GM12878 (cell line): ENCODE data around the gene PHF10. TPM values are rescaled to one million over a fixed set of nuclear protein-coding genes. Genes with fewer than 3 reads are reported as not detected.

Experiments used
- CBX3 ChIP-seq: fragments of 200-600 bp; sonication (generic); IDR thresholded peaks from 2 replicates; pipeline ENCODE4 v1.6.1; 2016; ENCODE audit warnings: low read depth, borderline replicate concordance
- CEBPZ ChIP-seq: fragments of 150-350 bp; IDR thresholded peaks from 2 replicates; pipeline ENCODE4 v1.6.1; 2016; ENCODE audit warnings: low read depth, low read length
- CHD1 ChIP-seq: IDR thresholded peaks from 2 replicates; pipeline ENCODE4 v1.6.1; 2012; ENCODE audit warnings: low read depth, low read length, improper control_type of control experiment
- CREB1 ChIP-seq: IDR thresholded peaks from 2 replicates; pipeline ENCODE4 v1.6.1; 2012; ENCODE audit warnings: low read depth, mild to moderate bottlenecking, inconsistent platforms
- FOXK2 ChIP-seq: fragments of 450-650 bp; IDR thresholded peaks from 2 replicates; pipeline ENCODE4 v1.6.1; 2017; ENCODE audit warnings: mild to moderate bottlenecking, moderate library complexity
- IRF4 ChIP-seq: IDR thresholded peaks from 2 replicates; pipeline ENCODE4 v1.6.1; 2011; ENCODE audit warnings: low read depth, low read length
- JUND ChIP-seq: IDR thresholded peaks from 2 replicates; pipeline ENCODE4 v1.6.1; 2012; ENCODE audit warnings: low read depth, mild to moderate bottlenecking, low read length, improper control_type of control experiment, moderate library complexity
- NRF1 ChIP-seq: conservative IDR thresholded peaks from 2 replicates; pipeline ENCODE4 v1.6.1; 2011; ENCODE audit warnings: mild to moderate bottlenecking, low read depth, low read length, improper control_type of control experiment
- RAD21 ChIP-seq: IDR thresholded peaks from 2 replicates; pipeline ENCODE4 v1.6.1; 2011; ENCODE audit warnings: mild to moderate bottlenecking, low read depth, low read length, moderate library complexity; ENCODE audit not compliant: insufficient read depth
- RCOR1 ChIP-seq: conservative IDR thresholded peaks from 2 replicates; pipeline ENCODE4 v1.6.1; 2012; ENCODE audit warnings: low read depth, low read length, improper control_type of control experiment
- SP1 ChIP-seq: IDR thresholded peaks from one replicate; pipeline ENCODE4 v1.6.1; 2011; ENCODE audit warnings: low read depth, low read length
- SUPT20H ChIP-seq: IDR thresholded peaks from 2 replicates; pipeline ENCODE4 v1.6.1; 2011; ENCODE audit warnings: low read depth, mild to moderate bottlenecking, low read length, moderate library complexity, borderline replicate concordance; ENCODE audit not compliant: control insufficient read depth
- ZBED1 ChIP-seq: IDR thresholded peaks from 2 replicates; pipeline ENCODE4 v1.6.1; 2016; ENCODE audit warnings: borderline replicate concordance
- ZSCAN29 ChIP-seq: fragments of 450-650 bp; IDR thresholded peaks from 2 replicates; pipeline ENCODE4 v1.6.1; 2017; ENCODE audit warnings: mild to moderate bottlenecking, moderate library complexity
- polyA plus RNA-seq, 11 experiments: library from polyadenylated mRNA; depleted of rRNA in 4 of 11; unstranded in 6 of 11; stranded (reverse) in 5 of 11; fragments of >200 nt; fragmentation: Nextera tagmentation in 4 of 11; fragmentation: Illumina TruSeq in 1 of 11; extraction: Ambion mirVana in 4 of 11; extraction: Trizol in 1 of 11; gene quantifications; 1 replicate in 1 of 11; 2 replicates in 10 of 11; pipeline versions ENCODE4 v1.2.1 to v1.2.3, GENCODE V29; 2011 to 2016; ENCODE audit warnings: inconsistent platforms in 2 of 11, missing spikeins in 2 of 11, low read depth in 1 of 11
- total RNA-seq, 4 experiments: library from RNA; depleted of rRNA in 3 of 4; stranded (reverse); fragments of >200 nt in 3 of 4; fragmentation: Illumina TruSeq in 1 of 4; extraction: Trizol in 1 of 4; gene quantifications; 2 replicates each; pipeline versions ENCODE4 v1.2.1 to v1.2.3, GENCODE V29; 2013 to 2021
- TF ChIP-seq, protein P1 (sequence below): IDR thresholded peaks from 2 replicates; pipeline ENCODE4 v1.6.1; 2012; ENCODE audit warnings: improper control_type of control experiment, low read depth, low read length; ENCODE audit not compliant: insufficient replicate concordance
- TF ChIP-seq, protein P2 (sequence below): IDR thresholded peaks from 2 replicates; pipeline ENCODE4 v1.6.1; 2012; ENCODE audit warnings: low read length, inconsistent platforms
- TF ChIP-seq, protein P3 (sequence below): fragments of 450-650 bp; IDR thresholded peaks from 2 replicates; pipeline ENCODE4 v1.6.1; 2018; ENCODE audit warnings: borderline replicate concordance, mild to moderate bottlenecking; ENCODE audit not compliant: partially characterized antibody

The PHF10 gene
- total and polyA plus RNA-seq, 10 of the 15 experiments (the other 5 are each of a cell fraction or from before 2014, with no cell fraction given) = 3.8 to 35.6 (median 15.8) TPM

DNA sequence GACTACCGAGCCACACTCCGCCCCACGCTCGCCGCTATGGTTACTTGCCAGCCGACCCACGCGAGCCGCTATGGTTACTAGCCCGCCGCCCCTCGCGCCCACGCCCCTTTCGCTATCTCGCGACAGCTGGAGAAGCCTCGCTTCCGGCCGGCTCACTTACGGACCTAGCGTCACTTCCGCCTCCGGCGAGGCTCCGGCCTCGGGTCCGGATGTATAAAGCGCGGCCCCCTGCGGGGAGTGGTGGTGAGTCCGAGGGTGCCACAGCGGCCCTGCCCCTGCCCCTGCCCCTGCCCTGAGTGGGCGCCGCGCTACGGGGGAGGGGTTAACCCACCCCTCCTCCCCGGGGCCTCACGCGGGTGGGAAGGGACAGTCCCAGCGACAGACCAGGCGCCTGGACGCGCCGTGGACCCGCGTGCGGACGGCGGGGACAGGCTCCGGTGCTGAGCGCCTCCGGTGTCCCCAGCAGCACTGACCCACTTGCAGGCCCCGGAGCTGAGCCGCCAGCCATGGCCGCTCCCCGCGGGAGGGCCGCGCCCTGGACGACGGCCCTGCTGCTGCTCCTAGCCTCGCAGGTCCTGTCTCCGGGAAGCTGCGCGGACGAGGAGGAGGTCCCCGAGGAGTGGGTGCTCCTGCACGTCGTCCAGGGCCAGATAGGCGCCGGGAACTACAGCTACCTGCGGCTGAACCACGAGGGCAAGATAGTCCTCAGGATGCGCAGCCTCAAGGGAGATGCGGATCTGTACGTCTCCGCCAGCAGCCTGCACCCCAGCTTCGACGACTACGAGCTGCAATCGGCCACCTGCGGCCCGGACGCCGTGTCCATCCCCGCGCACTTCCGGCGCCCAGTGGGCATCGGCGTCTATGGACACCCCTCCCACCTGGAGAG lies 22.1 kb downstream of the PHF10 start, which contains the start of the genes C6orf120 and WDR27 (continued):
- TF ChIP-seq CHD1 = no peak
- TF ChIP-seq, protein P1, sequence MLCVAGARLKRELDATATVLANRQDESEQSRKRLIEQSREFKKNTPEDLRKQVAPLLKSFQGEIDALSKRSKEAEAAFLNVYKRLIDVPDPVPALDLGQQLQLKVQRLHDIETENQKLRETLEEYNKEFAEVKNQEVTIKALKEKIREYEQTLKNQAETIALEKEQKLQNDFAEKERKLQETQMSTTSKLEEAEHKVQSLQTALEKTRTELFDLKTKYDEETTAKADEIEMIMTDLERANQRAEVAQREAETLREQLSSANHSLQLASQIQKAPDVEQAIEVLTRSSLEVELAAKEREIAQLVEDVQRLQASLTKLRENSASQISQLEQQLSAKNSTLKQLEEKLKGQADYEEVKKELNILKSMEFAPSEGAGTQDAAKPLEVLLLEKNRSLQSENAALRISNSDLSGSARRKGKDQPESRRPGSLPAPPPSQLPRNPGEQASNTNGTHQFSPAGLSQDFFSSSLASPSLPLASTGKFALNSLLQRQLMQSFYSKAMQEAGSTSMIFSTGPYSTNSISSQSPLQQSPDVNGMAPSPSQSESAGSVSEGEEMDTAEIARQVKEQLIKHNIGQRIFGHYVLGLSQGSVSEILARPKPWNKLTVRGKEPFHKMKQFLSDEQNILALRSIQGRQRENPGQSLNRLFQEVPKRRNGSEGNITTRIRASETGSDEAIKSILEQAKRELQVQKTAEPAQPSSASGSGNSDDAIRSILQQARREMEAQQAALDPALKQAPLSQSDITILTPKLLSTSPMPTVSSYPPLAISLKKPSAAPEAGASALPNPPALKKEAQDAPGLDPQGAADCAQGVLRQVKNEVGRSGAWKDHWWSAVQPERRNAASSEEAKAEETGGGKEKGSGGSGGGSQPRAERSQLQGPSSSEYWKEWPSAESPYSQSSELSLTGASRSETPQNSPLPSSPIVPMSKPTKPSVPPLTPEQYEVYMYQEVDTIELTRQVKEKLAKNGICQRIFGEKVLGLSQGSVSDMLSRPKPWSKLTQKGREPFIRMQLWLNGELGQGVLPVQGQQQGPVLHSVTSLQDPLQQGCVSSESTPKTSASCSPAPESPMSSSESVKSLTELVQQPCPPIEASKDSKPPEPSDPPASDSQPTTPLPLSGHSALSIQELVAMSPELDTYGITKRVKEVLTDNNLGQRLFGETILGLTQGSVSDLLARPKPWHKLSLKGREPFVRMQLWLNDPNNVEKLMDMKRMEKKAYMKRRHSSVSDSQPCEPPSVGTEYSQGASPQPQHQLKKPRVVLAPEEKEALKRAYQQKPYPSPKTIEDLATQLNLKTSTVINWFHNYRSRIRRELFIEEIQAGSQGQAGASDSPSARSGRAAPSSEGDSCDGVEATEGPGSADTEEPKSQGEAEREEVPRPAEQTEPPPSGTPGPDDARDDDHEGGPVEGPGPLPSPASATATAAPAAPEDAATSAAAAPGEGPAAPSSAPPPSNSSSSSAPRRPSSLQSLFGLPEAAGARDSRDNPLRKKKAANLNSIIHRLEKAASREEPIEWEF = no peak
- TF ChIP-seq NRF1 = no peak; the same call in 1 of the 2 replicates
- TF ChIP-seq SUPT20H = no peak
- TF ChIP-seq, protein P2, sequence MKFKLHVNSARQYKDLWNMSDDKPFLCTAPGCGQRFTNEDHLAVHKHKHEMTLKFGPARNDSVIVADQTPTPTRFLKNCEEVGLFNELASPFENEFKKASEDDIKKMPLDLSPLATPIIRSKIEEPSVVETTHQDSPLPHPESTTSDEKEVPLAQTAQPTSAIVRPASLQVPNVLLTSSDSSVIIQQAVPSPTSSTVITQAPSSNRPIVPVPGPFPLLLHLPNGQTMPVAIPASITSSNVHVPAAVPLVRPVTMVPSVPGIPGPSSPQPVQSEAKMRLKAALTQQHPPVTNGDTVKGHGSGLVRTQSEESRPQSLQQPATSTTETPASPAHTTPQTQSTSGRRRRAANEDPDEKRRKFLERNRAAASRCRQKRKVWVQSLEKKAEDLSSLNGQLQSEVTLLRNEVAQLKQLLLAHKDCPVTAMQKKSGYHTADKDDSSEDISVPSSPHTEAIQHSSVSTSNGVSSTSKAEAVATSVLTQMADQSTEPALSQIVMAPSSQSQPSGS = no peak
- TF ChIP-seq ZSCAN29 = no peak
- peak; percentile 98 for TF ChIP-seq RCOR1
- no peak for TF ChIP-seq JUND
- TF ChIP-seq SP1 = peak; percentile 32
- TF ChIP-seq ZBED1 = peak; percentile 49; the same call in 1 of the 2 replicates
- no peak for TF ChIP-seq CEBPZ
- no peak; the same call in 1 of the 2 replicates for TF ChIP-seq RAD21
- TF ChIP-seq FOXK2 = no peak; the same call in 1 of the 2 replicates
- peak; percentile 92 for TF ChIP-seq CREB1
- TF ChIP-seq IRF4 = no peak
- TF ChIP-seq, protein P3, sequence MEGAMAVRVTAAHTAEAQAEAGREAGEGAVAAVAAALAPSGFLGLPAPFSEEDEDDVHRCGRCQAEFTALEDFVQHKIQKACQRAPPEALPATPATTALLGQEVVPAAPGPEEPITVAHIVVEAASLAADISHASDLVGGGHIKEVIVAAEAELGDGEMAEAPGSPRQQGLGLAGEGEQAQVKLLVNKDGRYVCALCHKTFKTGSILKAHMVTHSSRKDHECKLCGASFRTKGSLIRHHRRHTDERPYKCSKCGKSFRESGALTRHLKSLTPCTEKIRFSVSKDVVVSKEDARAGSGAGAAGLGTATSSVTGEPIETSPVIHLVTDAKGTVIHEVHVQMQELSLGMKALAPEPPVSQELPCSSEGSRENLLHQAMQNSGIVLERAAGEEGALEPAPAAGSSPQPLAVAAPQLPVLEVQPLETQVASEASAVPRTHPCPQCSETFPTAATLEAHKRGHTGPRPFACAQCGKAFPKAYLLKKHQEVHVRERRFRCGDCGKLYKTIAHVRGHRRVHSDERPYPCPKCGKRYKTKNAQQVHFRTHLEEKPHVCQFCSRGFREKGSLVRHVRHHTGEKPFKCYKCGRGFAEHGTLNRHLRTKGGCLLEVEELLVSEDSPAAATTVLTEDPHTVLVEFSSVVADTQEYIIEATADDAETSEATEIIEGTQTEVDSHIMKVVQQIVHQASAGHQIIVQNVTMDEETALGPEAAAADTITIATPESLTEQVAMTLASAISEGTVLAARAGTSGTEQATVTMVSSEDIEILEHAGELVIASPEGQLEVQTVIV = peak; percentile 96
- TF ChIP-seq CBX3 = no peak
